ENCODE measurements around the gene CHL1.

Gene CHL1, protein sequence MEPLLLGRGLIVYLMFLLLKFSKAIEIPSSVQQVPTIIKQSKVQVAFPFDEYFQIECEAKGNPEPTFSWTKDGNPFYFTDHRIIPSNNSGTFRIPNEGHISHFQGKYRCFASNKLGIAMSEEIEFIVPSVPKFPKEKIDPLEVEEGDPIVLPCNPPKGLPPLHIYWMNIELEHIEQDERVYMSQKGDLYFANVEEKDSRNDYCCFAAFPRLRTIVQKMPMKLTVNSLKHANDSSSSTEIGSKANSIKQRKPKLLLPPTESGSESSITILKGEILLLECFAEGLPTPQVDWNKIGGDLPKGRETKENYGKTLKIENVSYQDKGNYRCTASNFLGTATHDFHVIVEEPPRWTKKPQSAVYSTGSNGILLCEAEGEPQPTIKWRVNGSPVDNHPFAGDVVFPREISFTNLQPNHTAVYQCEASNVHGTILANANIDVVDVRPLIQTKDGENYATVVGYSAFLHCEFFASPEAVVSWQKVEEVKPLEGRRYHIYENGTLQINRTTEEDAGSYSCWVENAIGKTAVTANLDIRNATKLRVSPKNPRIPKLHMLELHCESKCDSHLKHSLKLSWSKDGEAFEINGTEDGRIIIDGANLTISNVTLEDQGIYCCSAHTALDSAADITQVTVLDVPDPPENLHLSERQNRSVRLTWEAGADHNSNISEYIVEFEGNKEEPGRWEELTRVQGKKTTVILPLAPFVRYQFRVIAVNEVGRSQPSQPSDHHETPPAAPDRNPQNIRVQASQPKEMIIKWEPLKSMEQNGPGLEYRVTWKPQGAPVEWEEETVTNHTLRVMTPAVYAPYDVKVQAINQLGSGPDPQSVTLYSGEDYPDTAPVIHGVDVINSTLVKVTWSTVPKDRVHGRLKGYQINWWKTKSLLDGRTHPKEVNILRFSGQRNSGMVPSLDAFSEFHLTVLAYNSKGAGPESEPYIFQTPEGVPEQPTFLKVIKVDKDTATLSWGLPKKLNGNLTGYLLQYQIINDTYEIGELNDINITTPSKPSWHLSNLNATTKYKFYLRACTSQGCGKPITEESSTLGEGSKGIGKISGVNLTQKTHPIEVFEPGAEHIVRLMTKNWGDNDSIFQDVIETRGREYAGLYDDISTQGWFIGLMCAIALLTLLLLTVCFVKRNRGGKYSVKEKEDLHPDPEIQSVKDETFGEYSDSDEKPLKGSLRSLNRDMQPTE (N-terminal part only)

DNA sequence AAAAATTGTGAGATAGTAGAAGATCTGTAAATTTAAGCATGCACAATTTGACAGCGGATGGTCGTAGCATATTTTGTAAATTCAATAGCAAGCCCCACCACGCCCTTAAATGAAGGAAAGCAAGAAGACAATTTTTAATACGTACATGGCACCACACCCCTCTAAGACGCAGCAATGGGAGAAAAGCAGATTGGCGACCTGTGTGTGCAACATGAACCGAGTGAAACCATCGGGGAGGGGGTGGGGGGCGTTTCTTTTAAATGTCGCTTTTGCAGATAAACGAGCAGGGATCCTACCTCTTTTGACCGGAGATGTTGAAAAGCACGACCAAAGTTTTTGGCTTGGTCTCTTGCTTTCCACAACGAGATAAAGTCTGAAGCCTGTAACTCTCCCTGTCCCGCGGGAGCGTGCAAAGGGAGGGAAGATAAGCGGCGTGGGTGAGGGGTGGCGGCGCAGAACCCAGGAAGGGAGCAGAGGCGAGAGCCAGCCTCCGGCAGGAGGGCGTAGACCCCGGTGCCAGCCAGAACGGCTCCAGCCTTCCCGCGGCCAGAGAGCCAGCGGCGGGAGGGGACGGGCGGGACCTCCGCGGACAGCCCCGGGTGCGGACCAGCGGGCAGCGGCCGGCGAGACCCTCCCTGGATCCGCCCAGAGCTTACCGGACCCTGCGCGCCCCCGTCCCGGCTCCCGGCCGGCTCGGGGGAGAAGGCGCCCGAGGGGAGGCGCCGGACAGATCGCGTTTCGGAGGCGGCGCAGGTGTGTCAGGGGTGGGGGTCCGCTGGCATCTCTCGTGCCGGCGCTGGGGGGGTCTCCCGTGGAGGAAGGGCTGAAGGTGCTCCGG lies at the start of gene CHL1:
TSS of gene CHL1 (plus strand) at position 453 of the 838 bp plus-strand sequence. CDS start 123,014 bp downstream, outside the sequence.
- DNase-seq, result peak; percentile 26

DNA sequence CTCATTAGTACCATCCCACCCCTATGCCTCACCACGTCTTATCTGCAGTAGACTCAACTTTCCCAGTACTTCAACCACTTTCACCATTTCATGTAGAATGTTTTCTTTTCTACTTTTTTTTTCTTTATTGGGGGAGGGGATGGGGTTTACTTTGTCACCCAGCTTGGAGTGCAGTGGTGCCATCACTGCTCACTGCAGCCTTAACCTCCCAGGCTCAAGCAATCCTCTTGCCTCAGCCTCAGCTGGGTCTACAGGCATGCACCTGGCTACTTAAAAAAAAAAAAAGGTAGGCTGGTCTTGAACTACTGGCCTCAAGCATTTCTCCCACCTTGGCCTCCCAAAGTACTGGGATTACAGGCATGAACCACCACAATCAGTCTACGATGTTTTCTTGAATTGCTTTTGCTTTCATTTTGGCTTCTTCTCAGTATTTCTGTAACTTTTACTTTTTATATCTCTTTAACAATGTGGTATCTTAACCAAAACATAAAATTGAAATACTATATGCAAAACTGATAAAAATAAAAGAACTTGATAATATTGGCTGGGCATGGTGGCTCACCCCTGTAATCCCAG lies 44.9 kb upstream of the CHL1 start:
- DNase-seq, result no peak

DNA sequence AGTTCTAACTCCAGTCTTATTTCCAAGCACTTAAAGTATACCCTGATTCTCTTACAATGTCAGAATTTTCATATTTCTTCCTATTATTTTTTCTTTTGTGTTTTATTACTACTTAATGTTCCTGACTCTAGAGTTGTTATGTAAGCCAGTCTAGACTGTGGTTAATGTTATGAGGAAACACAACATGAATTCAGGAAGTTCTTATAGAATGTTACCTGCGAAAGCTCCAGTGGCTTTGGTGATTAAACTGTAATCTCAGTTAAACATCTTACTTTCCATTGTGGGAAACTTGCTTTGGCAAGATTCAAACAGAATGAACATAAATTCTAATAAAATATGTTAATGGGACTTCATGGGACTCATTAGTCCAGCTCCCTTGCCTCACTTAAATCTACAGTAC lies 36.6 kb upstream of the CHL1 start:
- DNase-seq, result no peak

DNA sequence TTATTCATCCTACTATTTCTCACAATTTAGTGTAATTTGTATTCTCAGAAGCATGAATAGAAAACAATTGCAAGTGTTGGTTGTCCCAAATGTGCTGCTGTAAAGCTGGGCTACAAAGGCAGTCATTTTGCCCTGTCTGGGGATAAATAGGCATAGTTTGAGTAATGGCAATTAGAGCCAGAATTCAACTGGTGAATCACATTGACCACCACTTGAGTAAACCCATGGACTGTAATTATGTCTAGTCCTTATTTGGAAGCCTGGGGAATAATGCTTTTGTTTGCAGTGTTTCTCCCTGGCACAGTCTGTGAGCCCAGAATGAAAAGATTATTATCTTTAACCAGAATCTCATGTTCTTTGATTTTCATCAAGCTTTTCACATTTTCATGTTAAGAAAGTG lies 30.5 kb upstream of the CHL1 start:
- DNase-seq, result no peak

DNA sequence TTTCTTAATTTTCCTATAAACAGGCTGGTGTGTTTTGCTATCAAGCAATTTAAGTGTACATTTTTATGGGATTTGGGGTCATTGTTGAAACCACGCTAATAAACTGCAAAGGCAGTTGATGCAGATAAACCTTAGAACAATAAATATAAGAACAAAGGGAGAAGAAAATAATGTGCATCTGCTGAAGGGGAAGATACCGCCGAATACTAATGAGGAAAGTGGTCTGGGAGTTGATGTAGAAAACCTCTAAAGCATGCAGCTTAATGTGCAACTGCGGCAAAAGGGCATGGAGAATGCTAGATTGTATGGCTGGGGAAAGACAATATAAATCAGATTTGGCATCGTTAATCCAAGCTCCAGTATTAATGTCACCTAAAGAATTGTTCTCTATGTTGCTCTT lies 29.8 kb upstream of the CHL1 start:
- no peak for DNase-seq

DNA sequence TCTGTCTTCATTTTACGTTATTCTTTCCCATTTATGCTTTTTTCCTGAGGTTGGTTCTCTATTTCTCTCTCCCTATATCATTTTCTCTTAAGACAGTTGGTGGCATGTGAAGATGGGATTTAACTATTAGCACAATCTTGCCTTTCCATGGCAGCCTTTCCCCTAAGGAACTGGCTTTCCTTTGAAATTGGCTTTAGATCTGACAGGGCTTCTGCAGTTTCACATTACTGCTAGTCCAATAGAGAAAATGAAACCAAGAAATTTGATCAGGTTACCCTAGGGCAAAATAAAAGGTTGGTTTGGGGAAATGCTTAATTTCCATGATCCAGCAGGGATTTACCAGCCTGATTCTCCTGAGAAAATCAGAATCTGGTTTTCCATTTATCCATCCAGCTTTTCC lies 22.7 kb upstream of the CHL1 start:
- no peak for DNase-seq

DNA sequence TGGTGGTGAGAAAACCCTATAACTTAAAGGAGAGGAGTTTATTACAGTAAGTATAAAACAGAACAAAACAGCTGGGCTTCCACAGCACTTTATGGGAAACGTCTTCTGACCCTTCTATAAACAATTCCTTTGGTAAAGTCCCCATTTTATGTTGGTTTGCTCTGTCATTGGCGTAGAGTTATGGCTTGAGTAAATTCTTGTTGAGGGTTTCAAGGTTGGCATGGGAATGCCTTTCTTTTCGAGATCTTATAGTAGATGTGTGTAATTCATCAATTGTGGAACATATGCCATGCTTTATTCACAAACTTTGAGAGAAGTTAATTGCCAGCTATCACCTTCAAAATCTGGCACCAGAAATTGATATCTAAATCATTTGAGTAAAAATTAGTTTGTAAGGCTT lies 11.6 kb upstream of the CHL1 start:
- no peak for DNase-seq

DNA sequence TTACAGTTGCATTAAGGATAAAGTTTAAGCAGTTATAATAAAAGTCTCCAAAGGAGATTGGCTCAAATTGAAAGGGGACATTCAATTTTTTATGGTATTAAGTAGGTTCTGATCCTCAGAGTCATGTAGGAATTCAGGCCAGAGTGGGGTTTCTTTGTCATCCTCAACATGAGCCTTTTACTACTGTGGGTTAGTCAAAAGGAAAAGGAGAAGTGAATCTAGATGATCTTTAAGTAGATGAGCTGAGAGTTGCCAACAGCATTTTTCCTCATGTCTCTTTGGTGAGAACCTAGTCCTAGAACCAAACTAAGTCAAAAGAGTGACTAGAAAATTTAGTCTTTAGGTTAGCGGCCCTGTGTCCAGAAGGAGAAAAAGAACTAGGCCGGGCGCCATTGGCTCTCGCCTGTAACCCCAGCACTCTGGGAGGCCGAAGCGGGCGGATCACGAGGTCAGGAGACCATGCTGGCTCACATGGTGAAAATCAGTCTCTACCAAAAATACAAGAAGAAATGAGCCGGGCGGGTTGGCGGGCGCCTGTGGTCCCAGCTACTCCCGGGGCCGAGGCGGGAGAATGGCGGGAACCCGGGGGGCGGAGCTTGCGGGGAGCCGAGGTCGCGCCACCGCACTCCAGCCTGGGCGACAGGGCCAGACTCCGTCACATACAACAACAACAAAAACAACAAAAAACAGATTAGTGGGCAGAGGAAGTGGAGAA lies 4.2 kb upstream of the CHL1 start:
- DNase-seq, result no peak

DNA sequence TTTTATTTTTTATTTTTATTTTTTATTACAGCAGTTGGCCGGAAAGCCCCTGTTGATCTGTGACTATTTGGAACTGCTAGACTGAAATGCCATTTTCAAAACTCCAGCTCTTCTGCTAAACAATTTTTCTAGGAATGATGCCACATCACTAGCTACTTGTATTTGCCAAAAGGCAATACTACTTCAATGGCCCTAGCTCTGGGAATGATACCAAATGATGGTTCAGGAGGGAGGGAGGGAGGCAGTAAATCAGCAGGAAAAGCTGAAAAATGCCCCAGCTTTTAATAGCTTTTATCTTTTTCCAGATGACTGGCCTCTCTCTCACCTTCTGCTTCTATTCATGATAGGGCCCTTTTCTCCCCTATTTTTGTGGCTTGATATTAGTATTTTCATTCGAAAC lies 2.6 kb upstream of the CHL1 start:
- DNase-seq, result no peak

DNA sequence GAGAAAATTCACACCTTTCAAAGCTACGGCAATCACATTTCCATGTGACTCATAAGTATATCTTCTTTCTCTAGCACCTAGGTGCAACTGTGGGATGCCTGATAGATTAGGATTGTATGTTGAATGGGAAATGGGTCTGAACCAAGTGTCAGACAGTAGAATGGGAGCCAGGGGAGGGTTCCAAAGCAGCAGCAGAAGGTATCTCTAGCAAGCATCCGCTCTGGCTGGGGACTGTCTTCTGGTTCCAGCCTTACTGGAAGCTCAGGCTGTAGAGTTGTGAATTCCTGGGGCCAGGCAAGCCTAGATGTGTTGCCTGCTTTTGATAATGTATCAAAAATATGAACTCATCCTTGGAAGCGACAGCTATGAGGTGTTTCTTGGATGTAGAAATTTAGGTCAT lies 2.1 kb upstream of the CHL1 start:
- no peak for DNase-seq

DNA sequence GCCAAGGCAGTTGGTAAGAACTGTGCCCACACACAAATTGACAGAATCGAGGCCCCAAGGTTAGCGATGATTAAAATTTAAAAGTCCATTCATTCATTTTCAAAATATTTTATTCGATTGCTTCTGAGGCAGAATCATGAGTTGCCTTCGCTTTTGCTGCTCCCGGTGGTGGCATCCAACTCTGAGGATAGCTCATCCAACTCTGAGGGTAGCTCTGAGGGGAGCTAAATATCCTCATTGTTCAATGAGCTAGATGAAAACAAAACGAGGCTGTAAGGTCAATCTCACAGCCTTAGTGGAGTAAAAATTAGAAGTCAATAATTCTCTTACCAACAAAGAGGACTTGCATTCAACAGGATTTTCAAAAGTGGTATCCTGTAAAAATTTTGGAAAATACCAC lies 897 bp upstream of the CHL1 start:
- no peak for DNase-seq

DNA sequence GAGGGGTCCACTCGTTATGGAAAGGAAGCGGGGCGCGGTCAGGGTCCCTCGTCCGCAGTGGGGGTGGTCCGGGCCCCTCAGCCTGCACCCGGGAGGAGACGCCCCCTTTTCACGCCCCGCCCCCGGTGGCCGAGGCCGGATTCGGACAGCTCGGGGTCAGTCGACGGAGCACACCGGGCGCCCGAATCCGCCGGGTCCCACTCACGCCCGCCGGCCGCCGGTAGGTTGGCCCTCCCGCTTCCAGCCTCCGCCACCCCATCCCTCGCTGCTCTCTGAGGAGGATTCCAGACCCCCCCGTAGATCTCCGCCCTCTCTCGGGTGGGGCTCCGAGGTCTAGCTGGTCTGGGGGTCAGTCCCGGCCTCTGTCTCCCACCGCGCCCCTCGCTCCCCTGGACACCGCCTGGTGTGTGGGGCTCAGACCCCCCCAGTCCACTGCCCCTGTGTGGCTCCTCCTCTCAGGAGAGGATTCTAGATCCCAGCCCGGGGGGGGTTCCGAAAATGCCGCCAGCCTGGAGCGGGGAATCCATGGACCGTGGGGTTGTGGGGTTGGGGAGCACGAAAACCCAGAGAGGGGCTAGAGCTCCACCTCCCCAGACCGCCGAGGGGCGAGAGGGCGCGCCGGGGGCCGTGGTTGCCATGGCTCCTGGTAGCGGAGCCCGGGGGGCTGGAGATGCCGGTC lies 725 bp downstream of the CHL1 start:
- no peak for DNase-seq

DNA sequence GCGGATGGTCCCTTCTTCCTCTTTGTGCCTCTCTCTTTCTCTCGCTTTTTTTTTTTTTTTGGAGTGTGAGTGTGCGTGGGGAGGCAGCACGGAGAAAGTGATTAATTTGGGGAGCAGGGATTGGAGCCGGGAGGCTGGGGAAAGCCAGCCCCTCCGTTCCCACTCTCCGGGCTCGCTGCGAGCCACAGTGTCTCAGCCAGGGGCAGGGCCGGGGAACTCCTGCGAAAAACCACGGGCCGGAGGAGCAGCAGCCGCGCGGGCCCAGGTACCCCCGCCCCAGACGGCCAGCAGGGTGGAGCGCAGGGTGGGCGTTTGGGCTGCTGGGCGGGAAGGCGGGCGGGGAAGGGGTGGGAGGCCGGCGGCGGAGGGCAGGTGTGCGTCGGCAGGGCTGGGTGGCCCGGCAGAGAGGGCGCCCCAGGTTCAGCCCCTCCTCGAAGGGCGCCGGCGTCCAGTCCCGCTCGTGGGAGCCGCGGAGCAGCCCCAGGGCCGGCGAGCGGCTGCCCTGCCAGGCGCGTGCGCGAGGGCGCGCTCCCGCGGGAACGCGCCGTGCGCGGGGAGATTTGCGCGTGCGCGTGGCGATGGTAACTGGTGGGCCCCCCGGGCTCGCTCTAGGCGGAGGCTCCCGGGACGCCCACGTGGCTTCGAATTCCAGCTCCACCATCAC lies 1.4 kb downstream of the CHL1 start:
- no peak for DNase-seq

DNA sequence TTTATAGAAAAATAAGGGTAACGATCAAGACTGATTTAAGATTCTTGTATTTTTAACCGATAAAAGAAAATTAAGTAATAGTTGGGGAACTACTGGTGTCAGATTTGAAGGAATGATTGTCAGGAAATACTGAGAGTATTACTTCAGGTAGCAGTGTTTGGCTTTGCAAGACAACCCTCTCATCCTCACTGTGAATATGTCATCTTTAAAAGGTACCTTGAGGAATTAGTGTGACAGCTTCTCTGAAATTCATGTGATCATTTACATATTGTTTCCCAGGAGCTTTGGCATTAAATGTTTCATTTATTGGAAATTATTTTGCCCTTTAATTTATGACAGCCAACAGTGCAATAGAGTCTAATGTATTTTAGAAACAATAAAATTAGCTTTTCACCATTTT lies 3.3 kb downstream of the CHL1 start:
- no peak for DNase-seq

DNA sequence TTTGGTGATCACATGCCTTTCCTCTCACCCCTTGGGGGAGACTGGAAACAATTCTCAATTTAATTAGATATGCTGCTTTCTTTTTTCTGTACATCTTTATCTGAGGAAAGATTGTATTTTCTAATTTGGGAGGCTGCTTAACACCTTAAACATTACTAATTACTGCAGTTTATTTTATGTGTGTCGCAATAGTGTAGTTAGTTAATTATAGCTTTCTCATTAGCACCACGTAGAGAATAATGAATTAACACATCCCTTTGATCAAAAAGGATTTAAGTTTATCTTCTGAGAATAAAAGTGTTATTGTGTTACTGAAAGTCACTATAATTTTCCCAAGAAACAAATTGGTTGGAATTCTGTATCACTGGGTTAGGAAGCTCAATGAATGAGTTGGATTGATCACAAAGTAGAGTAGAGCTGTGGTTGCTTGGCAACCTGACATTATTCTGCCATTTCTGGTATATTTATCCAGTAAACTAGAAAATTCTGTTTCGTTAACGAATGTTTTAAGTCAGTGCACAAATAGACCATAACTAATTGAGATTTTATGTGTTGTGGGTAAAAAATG lies 4.3 kb downstream of the CHL1 start:
- DNase-seq, result no peak

DNA sequence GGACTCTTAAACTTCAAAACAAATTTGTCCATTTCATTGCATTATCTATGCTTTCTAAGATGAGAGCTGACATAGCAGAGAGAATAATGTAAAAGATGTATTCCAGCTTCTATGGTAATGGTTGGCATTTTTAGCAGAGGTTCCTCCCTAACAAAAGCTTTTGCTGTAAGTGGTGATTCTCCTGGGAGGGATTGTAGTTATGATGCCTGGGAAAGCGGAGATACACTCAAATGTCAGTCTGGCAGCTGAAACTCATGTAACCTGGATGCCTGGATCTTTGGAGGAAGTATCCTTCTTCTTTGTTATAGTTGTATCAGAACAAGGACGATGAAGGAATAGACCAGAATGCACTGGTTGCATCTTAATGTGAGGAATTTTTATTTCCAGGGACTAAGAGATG lies 7.5 kb downstream of the CHL1 start:
- DNase-seq, result no peak

DNA sequence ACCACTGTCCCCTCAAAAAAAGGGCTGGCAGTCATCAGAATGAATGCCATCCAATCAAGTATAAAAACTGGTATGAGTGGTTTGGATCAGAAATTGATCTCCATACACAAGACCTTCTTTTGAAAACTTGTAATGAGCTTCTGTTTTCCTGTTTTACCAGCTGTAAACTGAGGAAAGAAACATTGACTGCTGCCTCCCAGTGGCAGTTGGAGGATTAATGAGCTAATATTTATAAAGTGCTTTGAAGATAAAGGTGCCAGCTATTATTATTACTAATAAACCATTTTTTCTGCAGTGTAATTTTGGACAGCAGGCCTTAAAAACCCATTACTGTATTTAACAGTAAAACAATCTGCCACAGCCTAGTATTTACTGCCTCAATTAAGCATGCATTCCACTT lies 11.4 kb downstream of the CHL1 start:
- no peak for DNase-seq

DNA sequence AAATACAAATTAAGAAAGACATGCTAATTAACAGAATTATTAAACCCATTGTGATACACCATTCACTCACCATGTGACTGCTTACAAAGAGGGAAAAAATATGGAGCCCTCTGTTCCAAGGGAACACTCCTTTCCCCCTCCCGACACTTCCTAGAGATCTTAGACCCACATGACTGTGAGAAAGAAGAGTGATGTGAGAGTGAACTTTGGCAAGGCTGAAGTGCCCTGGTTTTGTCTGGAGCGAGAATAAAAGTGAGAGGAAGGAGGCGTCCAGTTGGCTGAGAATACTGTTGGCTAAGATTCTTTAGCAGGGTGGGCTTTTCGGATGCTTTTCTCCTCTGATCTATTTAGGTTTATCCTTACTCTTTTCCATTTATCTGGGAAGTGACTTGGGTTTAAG lies 14.1 kb downstream of the CHL1 start:
- no peak for DNase-seq

DNA sequence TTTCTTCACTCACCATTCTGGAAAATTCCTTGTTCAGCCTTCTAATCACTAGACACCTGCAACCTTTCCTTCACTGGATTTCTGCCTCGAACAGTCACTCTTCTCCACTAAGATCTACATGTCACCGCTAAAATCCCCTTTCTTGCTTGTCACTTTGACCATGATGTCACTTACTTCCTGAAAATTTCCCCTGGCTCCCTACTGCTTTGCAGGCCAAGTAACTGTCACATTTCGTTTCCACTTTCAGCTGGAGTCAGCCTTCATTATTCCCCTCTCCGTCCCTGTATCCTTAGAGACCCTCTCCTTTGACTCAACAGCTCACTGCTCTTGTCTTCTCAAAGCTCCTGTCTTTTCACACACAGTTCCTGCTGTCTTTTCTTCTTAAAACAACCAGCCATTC lies 15.9 kb downstream of the CHL1 start:
- DNase-seq, result no peak
